Muscle of back (tissue), 11 donors: ENCODE measurements around the gene OSER1. TPM values are rescaled to one million over a fixed set of nuclear protein-coding genes. Genes with fewer than 3 reads are reported as not detected.
"Not testable (repeated sequence)": the region's sequence is repeated elsewhere in the genome, so short reads cannot be mapped to it uniquely, and the experiment has no call there.

Source experiments
- DNase-seq, 3 donors: peaks; one replicate each; pipeline versions ENCODE4 v3.0.0 to v3.0.0-alpha.2; 2013
- polyA plus RNA-seq, 10 donors: library from polyadenylated mRNA; unstranded; fragments of 120-200 nt; gene quantifications; one replicate each; pipeline ENCODE4 v1.2.1, GENCODE V29; 2013; ENCODE audit not compliant: insufficient read length in 10 of 10

OSER1 gene
- polyA plus RNA-seq, 10 donors: 24.8 to 31.0 (median 26.8) TPM

DNA sequence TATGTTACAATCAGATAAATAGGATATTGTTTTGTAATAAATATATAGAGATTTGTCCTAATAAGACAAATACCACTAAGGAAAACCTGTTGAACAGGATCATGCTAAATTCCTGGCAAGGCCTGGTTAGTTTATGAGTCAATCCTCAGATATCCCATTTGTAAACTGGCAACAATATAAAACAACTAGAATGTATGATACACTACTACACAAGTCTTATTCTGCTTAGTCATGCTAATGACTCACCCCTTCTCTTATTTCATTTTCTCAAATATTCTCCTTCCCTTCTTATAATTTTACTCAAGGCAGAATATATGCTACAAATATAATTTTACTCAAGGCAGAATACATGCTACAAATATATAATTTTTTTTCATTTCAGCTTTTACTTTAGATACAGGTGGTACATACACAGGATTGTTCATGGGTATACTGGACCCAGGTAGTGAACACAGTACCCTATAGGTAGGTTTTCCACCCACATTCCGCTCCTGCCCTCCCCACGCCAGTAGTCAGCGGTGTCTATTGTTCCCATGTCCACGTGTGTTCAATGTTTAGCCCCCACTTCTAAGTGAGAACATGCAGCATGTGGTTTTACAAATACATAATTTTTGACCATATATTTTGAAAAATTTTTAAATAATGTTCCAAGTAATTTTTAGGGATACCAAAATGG, 6.3 kb downstream of the OSER1 start:
- DNase-seq: peak in 1 of 3 donors; percentile 78

DNA sequence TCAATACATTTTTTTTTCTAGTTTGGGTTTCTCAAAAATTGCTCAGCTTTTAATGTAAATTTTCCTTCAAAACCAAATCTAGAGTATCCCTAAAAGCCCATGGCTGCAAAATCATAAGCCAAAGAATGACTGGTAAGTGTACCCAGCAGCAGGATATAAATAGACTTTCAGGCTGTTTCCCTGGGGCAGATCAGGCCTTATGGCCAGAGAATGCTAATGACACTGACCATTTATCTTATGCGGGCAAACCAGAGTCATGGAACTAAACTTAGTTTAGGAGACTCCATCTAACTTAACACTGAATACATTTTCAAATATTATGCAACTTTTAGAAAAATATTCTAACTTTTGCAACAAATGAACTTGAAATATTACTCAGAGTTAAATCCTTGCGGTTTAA, 7.4 kb downstream of the OSER1 start:
- no peak for DNase-seq

DNA sequence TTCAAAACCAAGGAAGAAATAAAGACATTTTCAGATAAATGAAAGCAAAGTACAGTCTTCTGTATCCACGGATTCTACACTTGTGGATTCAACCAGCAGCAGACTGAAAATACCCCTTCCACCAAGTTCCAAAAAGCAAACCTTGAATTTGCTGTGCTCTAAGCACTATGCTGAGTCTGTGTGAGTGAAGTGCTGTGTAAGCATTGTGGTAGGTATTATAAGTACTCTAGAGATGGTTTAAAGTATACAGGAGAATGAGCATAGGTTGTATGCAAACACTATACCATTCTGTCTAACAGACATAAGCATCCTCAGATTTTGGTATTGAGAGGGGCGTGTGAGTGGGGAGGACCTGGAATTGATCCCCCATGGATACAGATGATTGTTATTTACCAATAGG, 9.6 kb downstream of the OSER1 start:
- no peak for DNase-seq

DNA sequence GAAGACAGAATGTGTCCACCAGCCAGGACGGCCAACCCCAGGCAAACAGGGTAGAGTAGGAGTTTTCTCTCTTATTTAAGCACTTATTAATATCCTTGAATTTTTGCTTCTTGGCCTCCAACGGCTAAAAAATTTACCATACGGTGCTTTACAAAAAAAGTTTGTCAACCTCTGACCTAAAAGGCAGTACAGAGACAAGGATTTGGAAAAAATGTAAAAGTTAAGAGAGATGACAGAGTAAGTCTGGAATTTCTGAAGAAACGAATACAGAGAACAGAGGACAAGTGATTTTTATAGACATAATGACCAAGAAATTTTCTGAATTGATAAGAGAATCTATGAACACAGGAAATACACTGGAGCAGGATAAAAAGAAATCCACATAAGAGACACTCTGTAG, 10.2 kb downstream of the OSER1 start:
- DNase-seq: no peak

DNA sequence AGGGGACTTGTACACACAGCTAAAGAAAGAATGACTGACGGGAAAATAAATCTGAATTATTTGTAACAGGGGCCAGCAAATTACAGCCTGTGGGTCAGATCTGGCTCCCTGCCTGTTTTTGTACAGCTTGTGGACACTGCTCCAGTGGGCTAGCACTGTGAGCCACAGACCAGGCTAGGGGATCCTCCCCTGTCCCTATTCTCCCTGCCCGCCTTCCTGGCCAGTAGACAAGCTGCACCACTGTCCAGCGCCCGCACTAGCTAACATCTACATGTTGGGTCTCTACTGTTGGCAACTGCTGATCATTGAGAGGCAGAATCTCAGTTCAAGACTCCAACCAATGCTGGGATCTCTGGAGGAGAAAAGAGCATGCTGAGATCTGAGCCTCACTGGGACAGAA, 10.7 kb downstream of the OSER1 start:
- no peak for DNase-seq

DNA sequence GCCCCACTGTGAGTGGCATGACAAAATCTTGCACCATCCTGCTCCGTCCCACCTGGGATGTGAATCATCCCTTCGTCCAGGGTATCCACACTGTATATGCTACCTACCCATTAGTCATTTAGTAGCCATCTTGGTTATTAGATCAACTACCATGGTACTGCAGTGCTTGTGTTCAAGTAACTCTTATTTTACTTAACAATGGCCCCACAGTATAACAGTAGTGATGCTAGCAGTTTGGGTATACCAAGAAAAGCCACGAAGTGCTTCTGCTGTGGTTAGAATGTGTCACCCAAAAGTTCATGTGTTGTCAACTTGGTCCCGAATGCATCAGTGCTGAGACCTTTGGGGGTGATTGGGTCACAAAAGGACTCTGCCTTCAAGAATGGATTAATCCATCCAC, 11.7 kb downstream of the OSER1 start:
- DNase-seq: no peak

DNA sequence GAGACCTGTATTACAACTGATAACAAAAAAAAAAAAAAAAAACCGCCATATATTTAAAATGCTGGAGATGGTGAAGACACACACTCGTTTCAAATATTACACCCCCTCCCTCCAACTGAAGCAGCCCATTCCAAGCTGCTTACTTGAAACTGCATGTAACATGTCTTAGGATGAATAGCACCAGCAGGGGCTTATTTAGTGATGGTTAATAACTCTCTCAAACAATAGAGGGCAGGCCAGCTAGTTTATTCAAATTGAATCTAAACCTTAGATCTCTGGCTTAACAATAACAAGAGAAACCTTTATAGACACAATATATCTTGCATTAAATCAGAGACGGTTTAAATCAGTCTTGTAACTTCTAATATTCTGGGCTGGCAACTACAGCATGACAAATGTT, 14.3 kb downstream of the OSER1 start:
- no peak for DNase-seq

DNA sequence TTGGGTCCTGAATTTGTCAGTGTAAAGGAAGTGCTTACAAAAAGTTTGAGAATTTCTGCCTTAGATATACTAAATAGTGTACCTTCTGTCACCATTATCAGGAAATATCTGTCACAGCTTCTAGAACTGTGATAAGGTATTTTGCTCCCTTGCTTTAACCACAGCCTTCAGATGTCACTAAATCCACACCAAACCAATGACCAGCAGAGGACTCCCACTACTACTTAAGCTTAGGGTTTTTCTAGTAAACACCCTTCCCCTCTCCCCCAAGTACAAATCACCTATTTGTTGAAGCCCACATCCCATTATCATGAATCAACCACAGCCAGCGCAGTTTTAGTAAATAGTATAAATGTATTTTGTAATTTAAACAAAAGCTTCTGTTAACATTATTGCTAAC, 15.0 kb downstream of the OSER1 start:
- no peak for DNase-seq

DNA sequence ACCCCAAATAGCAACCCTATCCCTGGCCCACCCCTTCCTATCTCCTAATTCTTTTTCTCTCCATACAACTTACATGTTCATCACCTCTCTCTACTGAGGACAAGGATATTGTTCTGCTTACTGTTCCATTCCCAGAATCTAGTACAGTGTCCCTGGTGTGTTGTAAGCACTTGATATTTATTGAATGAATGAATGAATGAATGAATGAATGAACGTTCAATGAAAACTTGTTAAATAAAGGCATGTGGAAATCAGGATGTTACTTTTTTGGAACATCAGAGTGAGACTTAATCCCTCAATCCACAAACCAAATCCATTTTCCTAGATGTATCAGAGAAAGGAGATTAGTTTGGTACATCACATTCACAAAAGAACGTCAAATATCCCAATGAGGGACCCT, 16.8 kb downstream of the OSER1 start:
- DNase-seq: no peak

DNA sequence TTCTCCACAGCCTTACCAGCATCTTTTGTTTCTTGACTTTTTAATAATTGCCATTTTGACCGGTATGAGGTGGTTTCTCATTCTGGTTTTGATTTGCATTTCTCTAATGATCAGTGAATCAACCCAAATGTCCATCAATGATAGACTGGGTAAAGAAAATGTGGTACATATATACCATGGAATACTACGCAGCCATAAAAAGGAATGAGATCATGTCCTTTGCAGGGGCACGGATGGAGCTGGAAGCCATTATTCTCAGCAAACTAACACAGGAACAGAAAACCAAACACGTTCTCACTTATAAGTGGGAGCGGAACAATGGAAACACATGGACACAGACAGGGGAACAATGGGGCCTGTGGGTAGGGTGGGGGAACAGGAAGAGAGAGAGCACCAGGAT, 18.9 kb downstream of the OSER1 start:
- DNase-seq: not testable (repeated sequence)

DNA sequence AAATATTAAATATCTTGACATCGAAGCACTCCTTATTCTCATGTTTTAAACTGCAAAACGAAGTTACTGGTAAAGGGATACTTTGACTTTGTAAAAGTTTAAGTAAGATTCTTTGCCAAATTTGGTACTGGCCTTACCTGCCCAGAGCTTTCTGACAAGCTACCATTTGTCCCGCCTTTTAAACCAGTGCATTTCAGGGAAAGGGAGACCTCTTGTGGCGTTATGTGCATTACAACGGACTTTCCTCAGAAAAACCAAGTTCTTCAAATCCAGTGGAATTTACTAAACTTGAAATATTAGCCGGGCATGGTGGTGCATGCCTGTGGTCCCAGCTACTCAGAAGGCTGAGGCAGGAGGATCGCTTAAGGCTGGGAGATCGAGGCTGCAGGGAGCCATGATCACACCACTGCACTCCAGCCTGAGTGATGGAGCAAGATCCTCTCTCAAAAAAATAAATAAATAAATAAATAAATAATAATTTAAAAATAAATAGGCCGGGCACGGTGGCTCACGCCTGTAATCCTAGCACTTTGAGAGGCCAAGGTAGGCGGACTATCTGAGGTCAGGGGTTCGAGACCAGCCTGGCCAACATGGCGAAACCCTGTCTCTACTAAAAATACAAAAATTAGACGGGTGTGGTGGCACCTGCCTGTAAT, 20.2 kb downstream of the OSER1 start:
- peak in 2 of 3 donors; percentile 69 to 81 for DNase-seq

DNA sequence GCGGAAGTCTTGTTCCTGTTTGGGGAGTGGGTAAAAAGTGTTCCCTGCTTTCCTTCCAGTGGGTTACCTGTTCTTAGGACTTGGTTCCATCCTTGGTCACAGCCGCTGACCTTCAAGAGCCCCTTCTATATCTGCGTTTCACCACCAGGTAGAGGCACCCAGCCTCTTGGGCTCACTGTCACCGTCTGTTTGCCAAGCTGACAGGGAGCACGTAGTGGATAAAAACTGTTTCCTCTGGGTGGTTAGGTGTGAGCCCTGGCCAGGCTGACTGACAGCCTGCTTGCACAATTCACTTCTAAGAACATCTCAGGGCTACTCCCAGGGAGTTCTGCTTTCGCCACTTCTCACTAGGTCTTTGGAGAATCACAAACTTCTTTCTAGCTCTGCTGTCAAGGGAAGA, 21.8 kb downstream of the OSER1 start:
- DNase-seq: no peak

DNA sequence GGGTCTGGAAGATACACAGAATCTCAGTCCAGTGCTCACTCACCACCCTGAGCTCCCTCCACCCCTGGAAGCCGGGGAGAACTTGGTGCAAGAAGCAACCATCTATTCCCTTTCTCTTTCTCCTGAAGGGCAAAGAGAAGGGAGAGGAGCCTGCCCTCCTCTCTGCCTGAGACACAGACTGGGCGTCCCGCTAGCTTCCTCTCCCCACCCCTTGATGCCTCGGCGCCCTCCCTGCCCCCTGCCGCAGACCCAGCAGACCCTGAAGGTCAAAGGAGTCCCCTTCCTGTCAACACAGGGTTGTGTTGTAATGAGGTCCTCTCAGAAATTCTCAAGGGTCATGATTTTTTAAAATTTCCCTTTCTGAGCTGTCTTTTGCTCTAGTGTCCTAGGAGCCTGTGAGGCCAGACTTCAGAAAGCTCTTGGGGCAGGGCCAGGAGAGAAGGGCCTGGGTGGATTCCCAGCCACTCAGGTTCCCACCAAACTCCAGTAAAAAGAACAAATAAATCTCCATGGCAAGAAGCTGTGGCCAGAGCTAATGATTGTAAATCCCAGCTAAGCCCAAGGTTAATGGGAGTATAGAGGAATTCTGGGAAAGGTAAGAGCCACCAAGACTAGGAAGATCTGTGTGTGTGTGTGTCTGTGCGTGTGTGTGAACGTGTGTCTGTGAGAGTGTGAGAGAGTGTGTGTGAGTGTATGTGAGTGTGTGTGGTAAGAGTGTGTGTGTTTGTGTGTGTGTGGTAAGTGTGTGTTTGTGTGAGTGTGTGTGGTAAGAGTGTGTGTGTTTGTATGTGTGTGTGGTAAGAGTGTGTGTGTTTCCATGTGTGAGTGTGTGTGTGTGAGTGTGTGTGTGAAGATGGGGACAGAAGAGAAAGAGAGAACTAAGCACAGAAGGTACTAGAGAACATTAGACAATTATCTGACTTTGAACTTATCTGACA, 22.5 kb downstream of the OSER1 start:
- peak in 1 of 3 donors; percentile 43 for DNase-seq

DNA sequence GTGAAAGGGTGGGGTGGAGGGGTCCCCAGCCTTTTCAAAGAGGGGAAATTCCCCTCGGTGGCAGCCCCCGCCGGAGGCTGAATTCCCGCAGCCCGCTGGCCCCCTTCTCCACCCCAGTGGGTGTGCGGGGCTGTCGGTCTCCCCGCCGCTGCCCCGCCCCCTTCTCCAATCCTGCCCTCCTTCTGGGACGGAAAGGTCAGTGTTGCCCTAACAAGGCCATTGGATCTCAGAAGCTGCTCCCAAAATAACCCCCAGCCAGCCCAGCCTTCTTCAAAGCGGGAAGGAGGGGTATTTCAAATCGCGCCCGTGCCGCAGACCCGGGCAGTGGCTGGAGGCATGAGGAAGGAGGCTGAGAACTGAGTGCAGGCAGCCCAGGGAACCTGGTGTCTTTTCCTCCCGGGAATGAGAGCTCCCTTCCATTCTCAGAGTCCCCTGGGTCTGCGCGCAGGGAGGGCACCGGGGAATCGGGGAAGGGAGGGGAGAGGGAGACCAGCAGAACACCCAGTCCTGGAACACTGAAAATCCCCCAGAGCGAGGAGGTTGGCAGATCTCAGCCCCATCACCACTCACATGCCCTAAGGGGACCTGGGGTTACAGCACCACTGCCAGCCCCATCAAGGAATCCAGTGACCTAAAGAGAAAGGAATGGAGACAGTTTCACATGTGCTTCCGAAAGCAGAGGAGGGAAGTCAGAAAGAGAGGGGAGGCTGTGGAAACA, 23.4 kb downstream of the OSER1 start, which contains the start of gene JPH2:
Gene JPH2, minus strand, starts transcription at position 135 of the 718 bp plus-strand sequence. CDS start 483 bp downstream, outside the sequence.
- DNase-seq: peak in 2 of 3 donors; percentile 51 to 68

DNA sequence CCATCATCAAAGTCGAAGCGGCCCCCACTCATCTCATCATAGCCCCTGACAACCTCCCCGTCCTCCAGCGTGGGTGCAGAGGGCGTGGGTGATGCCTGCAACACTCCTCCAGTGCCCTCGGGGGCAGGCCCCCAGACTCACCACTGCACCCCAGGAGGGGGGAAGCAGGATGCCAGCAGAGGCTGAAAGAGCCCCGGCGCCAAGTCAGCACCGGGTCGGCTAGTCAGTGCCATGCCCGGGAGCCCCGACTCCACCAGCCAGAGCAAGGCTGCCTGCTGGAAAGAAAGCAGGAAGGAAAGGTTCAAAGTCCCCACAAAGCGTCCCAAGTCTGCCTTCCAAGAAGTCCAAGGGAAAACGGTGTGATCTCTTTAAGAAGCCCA, 23.9 kb downstream of the OSER1 start:
- DNase-seq: no peak

DNA sequence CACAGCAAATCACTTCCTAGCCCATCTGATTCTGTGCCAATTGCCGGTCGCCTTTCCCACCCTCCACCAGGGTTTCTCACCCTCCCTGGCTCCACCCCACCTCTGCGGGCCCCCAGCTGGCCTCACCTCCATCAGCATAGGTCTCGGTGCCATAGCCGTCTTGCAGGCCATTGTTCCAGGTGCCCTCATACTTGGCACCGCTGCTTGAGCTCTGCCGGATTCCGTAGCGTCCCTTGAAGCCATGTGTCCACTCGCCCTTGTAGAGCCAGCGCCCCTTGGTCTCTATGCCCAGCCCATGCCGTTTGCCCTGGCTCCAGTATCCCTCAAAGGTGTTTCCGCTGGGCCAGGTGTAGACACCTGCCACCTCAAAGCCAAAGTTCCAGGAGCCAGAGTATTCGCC, 24.4 kb downstream of the OSER1 start:
- no peak for DNase-seq

DNA sequence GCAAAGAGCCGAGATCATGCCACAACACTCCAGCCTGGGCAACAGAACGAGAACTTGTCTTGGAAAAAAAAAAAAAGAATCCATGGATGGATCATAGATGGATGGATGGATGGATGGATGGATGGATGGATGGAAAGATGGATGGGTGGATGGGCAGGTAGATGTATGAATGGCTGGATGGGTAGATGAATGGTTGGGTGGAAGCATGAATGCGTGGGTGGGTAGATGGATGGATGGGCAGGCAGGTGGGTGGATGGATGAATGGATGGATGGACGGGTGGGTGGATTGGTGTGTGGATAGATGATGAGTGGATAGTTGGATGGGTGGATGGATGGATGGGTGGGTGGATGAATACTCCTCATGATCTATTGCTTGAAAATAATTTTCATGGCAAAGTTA, 25.0 kb downstream of the OSER1 start:
- DNase-seq: no peak

DNA sequence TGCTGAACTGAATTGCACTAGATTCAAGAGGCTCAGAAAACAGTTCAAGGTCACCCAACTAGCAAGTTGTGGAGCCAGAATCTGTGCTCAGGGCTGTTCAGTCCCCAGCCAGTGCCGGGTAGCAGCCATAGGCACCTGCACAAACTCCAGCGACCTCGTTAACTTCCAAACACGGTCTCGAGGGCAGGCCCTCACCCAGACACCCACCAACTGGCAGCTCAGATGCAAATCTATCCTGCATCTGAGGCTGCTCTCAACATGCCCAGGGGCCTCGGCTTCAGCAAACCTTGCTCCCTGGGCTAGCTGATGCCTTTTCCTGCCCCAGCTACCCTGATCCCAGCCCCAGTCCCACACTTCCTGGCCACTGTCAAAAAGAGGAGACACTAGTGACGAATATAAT, 27.3 kb downstream of the OSER1 start:
- no peak for DNase-seq

DNA sequence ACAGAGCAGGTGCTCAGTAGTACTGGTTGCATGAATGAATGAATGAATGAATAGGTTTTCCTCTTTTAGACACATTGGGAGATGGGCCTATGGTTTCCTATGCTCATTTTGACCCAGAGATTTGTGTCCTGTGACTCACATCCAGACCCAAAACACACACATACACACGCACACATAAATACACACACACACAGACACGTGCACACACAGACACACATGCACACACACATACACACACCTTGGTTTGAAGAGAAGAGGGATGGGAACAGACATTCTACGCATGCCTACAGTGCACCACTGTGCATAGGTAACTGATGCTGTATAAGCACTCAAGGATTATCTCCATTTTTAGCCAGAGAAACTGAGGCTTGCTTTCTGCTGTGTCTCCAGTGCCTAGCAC, 27.7 kb downstream of the OSER1 start:
- no peak for DNase-seq

DNA sequence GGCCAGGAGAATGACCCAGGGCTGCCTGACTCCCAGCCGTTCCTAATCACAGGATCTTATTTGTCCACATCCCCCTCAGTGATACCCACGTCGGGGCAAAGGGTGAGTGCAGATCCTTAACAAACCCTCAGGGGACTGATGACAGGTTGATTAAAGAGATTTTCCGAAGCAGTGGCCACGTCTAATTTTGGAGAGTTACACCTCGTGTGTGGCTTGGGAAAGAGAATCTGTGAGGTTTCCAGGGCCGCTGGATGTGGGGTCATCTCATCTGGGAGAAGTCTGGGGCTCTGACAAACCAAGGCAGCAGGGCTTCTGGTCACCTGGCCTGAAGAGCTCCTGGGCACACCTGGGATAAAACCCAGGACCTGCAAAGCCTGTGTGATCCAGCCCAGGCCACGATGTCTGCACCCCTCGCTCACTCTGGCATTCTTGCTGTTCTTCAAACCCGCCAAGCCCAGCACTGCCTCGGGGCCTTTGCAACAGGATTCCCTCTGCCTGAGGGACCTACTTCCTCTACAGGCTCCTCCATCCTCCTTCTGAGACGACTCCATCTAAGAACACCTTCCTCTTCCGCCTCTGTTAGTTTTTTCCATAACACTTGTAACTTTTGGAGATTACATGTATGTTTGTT, 28.3 kb downstream of the OSER1 start:
- no peak for DNase-seq

DNA sequence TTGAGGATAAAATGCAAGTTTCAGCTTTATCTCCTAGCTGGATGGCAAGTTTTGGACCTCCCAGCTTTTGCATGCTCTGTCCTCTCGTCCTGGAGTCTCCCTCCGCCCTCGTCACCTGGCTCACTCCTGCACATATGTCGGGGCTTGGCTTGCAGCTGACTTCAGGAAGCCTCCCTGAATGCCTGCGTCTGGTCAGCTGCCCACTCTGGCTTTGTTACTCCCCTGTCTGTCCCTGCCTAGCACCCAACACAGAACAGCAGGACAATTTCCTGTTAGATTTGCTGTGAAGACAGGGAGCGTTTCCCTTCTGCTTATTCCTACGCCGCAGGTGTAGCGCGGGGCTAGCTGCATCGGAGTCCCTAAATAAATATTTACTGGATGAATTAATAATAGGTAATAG, 29.0 kb downstream of the OSER1 start:
- peak in 2 of 3 donors; percentile 34 to 53 for DNase-seq
